ENCODE measurements around the gene FAM216B. TPM values are rescaled to one million over a fixed set of nuclear protein-coding genes. Genes with fewer than 3 reads are reported as not detected.

FAM216B gene
- total and polyA plus RNA-seq, 7 donors, result not detected

DNA sequence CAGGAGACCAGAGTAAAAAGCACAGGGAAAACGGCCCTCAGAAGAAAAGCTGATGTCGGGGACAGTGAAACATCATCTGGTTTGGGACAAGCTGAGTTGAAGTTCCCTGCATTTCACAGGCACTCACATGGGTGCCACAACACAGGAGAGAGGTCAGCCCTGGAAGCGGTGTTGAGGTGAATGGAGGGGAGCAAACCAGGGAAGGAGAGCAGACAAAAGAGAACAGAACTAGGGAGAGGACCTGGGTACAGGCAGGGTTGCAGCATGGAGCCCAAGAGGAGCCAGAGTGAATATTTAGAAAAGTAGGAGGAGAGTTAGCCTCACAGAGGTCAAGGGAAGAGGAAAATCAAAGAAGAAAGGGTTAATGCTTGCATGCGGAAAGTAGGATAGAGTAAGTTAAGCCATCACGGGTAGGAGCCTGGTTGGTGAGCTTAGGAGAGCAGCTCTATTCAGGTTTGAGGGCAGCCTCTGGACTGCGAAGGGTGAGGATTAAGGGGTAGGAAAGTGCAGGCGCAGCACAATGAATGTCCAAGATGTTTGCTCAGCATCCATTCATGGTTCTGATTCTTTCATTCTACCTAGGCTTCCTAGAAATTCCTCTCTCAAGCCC is 15.5 kb downstream of the FAM216B start:
- no peak for ATAC-seq
- intact Hi-C loops (cut with DNase I), result no loop called here

DNA sequence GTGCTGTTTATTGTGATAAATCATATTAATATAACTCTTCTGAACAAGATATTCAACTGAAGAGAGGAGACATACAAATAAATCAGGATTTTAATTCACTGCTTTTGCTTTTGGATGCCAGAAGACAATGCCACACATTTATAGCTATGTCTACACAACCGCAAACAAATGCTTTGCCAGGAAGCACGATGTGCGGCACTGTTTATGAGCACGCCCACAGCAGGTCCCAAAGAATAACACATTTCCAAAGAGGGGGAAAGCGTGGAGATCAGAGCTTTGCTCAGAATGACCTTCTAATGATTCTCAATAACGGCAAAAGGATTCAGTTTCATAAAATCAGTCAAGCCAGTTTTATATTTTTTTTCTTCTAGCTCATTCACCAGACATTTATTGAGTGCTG is 16.7 kb downstream of the FAM216B start:
- Histone ChIP-seq H3K27me3 (ENCODE audit: insufficient read depth in 3 of 3, low read length in 2 of 3) (peaks cover 0 to 5% (median 3%) of the 10 kb centered on the region in 3 donors), H3K27ac (no peak overlapping the region), H3K4me3 (no peak overlapping the region), H3K36me3 (ENCODE audit: insufficient read depth in 1 of 2, low read depth in 1 of 2) (no peaks in the 10 kb centered on the region), H3K9me3 (no peaks in the 10 kb centered on the region), H3K4me1 (no peaks in the 10 kb centered on the region)
- intact Hi-C loops (cut with DNase I), result no loop called here
- WGBS, 3 donors, result 43 to 57% (median 47%) methylated on average over 6 of the region's 6 CpGs
- TF ChIP-seq, protein P1, sequence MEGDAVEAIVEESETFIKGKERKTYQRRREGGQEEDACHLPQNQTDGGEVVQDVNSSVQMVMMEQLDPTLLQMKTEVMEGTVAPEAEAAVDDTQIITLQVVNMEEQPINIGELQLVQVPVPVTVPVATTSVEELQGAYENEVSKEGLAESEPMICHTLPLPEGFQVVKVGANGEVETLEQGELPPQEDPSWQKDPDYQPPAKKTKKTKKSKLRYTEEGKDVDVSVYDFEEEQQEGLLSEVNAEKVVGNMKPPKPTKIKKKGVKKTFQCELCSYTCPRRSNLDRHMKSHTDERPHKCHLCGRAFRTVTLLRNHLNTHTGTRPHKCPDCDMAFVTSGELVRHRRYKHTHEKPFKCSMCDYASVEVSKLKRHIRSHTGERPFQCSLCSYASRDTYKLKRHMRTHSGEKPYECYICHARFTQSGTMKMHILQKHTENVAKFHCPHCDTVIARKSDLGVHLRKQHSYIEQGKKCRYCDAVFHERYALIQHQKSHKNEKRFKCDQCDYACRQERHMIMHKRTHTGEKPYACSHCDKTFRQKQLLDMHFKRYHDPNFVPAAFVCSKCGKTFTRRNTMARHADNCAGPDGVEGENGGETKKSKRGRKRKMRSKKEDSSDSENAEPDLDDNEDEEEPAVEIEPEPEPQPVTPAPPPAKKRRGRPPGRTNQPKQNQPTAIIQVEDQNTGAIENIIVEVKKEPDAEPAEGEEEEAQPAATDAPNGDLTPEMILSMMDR (IDR thresholded peaks at IDR 0.05), result no peak
- DNase-seq, result no peak
- ATAC-seq, result no peak

More for the DNA sequence above, 15.5 kb downstream of the FAM216B start:
- Histone ChIP-seq H3K4me3 (no peak overlapping the region), H3K27ac (no peak overlapping the region), H3K9me3 (no peaks in the 10 kb centered on the region), H3K4me1 (no peaks in the 10 kb centered on the region), H3K27me3 (ENCODE audit: insufficient read depth in 3 of 3, low read length in 2 of 3) (peaks cover 0 to 5% (median 3%) of the 10 kb centered on the region in 3 donors), H3K36me3 (ENCODE audit: insufficient read depth in 1 of 2, low read depth in 1 of 2) (no peaks in the 10 kb centered on the region)
- DNase-seq, result no peak
- WGBS, 3 donors, result 71 to 80% (median 79%) methylated on average over 7 of the region's 7 CpGs
- TF ChIP-seq, protein P1 (IDR thresholded peaks at IDR 0.05), result no peak

DNA sequence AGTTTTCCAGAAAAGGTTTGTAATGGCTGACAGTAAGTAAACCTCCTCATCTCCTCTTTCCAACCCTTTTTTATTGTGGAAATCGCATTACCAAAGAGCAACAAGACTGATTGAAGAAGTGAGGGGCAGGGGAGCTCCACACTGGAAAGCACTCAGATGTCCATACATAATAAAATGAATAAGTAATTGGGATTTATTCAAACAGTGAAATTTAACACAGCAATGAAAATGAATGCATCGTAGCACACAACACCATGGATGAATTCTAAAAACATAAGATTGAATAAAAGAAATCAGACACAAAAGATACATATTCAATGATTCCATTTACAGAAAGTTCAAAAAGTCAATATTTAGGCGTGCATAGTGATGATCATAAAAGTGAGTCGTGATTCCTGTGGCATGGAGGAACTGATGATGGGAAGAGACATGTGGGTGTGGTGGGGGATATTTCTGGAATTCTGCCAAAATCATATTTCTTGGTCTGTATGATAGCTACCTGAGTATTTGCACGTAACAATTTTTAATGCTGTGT is 18.8 kb downstream of the FAM216B start:
- TF ChIP-seq, protein P1 (IDR thresholded peaks at IDR 0.05), result no peak
- ATAC-seq (no peak), DNase-seq (no peak)
- H3K4me1 ChIP-seq, result no peaks in the 10 kb centered on the region
- peaks cover 0 to 5% (median 0%) of the 10 kb centered on the region in 3 donors for H3K27me3 ChIP-seq (ENCODE audit: insufficient read depth in 3 of 3, low read length in 2 of 3)
- intact Hi-C loops (cut with DNase I), result no loop called here
- no peak overlapping the region for H3K27ac ChIP-seq
- H3K9me3 ChIP-seq, result no peaks in the 10 kb centered on the region
- WGBS, 3 donors, result 58 to 63% (median 59%) methylated on average over 5 of the region's 5 CpGs
- H3K36me3 ChIP-seq (ENCODE audit: insufficient read depth in 1 of 2, low read depth in 1 of 2), result no peaks in the 10 kb centered on the region
- H3K4me3 ChIP-seq, result no peak overlapping the region

DNA sequence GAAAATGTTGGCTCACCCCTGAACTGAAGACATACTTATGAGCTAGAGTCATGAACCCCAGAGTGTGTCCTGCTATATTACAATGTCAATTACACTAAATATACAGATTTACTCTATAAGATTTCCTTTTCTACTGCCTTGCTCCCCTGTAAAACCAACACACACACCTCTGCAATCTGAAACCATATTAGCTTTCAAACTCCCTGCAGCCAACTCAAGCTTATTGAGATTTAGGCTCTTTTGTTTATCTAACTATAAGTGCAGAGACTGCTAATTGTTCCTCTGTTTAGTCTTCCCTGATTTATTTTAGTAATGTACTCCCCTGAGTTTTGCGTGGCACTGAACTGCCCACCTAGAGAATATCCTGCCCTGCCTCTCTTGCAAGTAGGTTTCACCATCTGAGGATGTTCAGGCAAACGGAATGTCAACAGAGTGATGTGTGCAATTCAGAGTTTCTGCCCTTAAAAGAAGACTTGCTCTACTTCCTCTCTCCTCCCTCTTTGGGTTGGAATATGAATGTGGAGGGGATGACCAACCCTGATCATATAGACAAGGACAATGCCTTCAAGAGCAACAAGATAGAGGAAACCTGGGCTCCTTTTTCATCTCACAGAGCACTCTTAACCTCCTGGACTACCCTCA is 22.3 kb downstream of the FAM216B start:
- 69 to 78% (median 69%) methylated on average over 2 of the region's 2 CpGs for WGBS, 3 donors
- H3K9me3 ChIP-seq, result no peaks in the 10 kb centered on the region
- H3K27ac ChIP-seq, result no peak overlapping the region
- ATAC-seq, result no peak
- TF ChIP-seq, protein P1 (IDR thresholded peaks at IDR 0.05), result no peak
- no peaks in the 10 kb centered on the region for H3K4me1 ChIP-seq
- DNase-seq, result no peak
- H3K27me3 ChIP-seq (ENCODE audit: insufficient read depth in 3 of 3, low read length in 2 of 3), result no peaks in the 10 kb centered on the region
- H3K4me3 ChIP-seq, result no peak overlapping the region
- intact Hi-C loops (cut with DNase I), result no loop called here
- no peaks in the 10 kb centered on the region for H3K36me3 ChIP-seq (ENCODE audit: insufficient read depth in 1 of 2, low read depth in 1 of 2)

Measured in psoas muscle (tissue), 8 donors.